GM23338 (cell line): ENCODE measurements around the gene C3orf85. TPM values are rescaled to one million over a fixed set of nuclear protein-coding genes. Genes with fewer than 3 reads are reported as not detected.

ENCODE experiments used
- ATAC-seq: fragments of 200-7000 bp; cut with Tn5 transposase; 3 replicates; pipeline ENCODE4 v1.9.1; 2020
- DNase-seq: peaks from one replicate; pipeline ENCODE4 v3.0.0-alpha.2; 2015; ENCODE audit warnings: low spot score
- H2AFZ ChIP-seq: fragments of 200-600 bp; sonication (generic); 2 replicates; pipeline ENCODE4 v1.8.0; 2016; ENCODE audit warnings: antibody characterized with exemption, mild to moderate bottlenecking, moderate library complexity
- H3F3A ChIP-seq: fragments of 200-600 bp; sonication (generic); replicated peaks from 2 replicates; pipeline ENCODE4 v1.8.0; 2017; ENCODE audit warnings: antibody characterized with exemption, mixed run types, low read depth
- H3K27ac ChIP-seq: fragments of 200-600 bp; sonication (generic); 2 replicates; pipeline ENCODE4 v1.6.1; 2016; ENCODE audit warnings: low read depth
- H3K27me3 ChIP-seq: fragments of 200-600 bp; sonication (generic); 2 replicates; pipeline ENCODE4 v1.8.0; 2016; ENCODE audit warnings: mild to moderate bottlenecking, mixed run types, moderate library complexity; ENCODE audit not compliant: insufficient read depth
- H3K36me3 ChIP-seq: fragments of 200-600 bp; sonication (generic); 2 replicates; pipeline ENCODE4 v1.8.0; 2016; ENCODE audit warnings: mild to moderate bottlenecking; ENCODE audit not compliant: insufficient read depth
- H3K4me1 ChIP-seq: fragments of 200-600 bp; sonication (generic); 2 replicates; pipeline ENCODE4 v1.8.0; 2016; ENCODE audit warnings: mild to moderate bottlenecking, moderate library complexity; ENCODE audit not compliant: insufficient read depth
- H3K4me2 ChIP-seq: fragments of 200-600 bp; sonication (generic); 2 replicates; pipeline ENCODE4 v1.7.1; 2017; ENCODE audit warnings: mixed run types
- H3K4me3 ChIP-seq: fragments of 200-600 bp; sonication (generic); 2 replicates; pipeline ENCODE4 v1.6.1; 2016; ENCODE audit warnings: mixed run types
- H3K79me2 ChIP-seq: fragments of 200-600 bp; sonication (generic); replicated peaks from 2 replicates; pipeline ENCODE4 v1.8.0; 2017; ENCODE audit warnings: mild to moderate bottlenecking; ENCODE audit not compliant: insufficient read depth
- H3K9me2 ChIP-seq: fragments of 200-600 bp; sonication (generic); 2 replicates; pipeline ENCODE4 v1.8.0; 2017; ENCODE audit not compliant: insufficient read depth
- H4K20me1 ChIP-seq: fragments of 200-600 bp; sonication (generic); replicated peaks from 2 replicates; pipeline ENCODE4 v1.8.0; 2017; ENCODE audit warnings: mild to moderate bottlenecking; ENCODE audit not compliant: insufficient read depth
- H3K27ac Mint-ChIP-seq: 2 replicates; pipeline ENCODE4 v1.8.0; 2020; ENCODE audit warnings: inconsistent platforms, mild to moderate bottlenecking, moderate library complexity, mixed read lengths
- H3K27me3 Mint-ChIP-seq: 3 replicates; pipeline ENCODE4 v1.8.0; 2022; ENCODE audit warnings: low read depth, mild to moderate bottlenecking, moderate library complexity, mixed read lengths, inconsistent platforms; ENCODE audit not compliant: insufficient read depth, poor library complexity
- H3K36me3 Mint-ChIP-seq: 3 replicates; pipeline ENCODE4 v1.8.0; 2021; ENCODE audit warnings: low read depth, mild to moderate bottlenecking, inconsistent platforms, moderate library complexity, mixed read lengths
- H3K4me1 Mint-ChIP-seq: 3 replicates; pipeline ENCODE4 v1.8.0; 2020; ENCODE audit warnings: mild to moderate bottlenecking, inconsistent platforms, mixed read lengths
- H3K4me3 Mint-ChIP-seq: 3 replicates; pipeline ENCODE4 v1.8.0; 2021; ENCODE audit warnings: moderate library complexity, mild to moderate bottlenecking, inconsistent platforms, mixed read lengths
- H3K9me3 Mint-ChIP-seq: 3 replicates; pipeline ENCODE4 v1.8.0; 2020; ENCODE audit warnings: moderate library complexity, mild to moderate bottlenecking, inconsistent platforms, mixed read lengths
- CREB1 ChIP-seq: fragments of 250-450 bp; sonication (Bioruptor Pico); IDR thresholded peaks from 2 replicates; pipeline ENCODE4 v1.5.0; 2020; ENCODE audit warnings: low read depth, mild to moderate bottlenecking, moderate library complexity
- CTCF ChIP-seq, 2 experiments: fragments of 200-600 bp in 1 of 2; sonication (generic) in 1 of 2; conservative IDR thresholded peaks; 2 replicates each; pipeline versions ENCODE4 v1.5.1 to v1.6.1; 2016 to 2017; ENCODE audit warnings: antibody characterized with exemption in 2 of 2, low read depth in 2 of 2, mild to moderate bottlenecking in 2 of 2, moderate library complexity in 1 of 2
- ETS1 ChIP-seq: IDR thresholded peaks from 2 replicates; pipeline ENCODE4 v1.6.1; 2016; ENCODE audit warnings: antibody characterized with exemption
- EZH2 ChIP-seq: fragments of 200-600 bp; sonication (generic); IDR thresholded peaks from one replicate; pipeline ENCODE4 v1.8.0; 2017; ENCODE audit warnings: antibody characterized with exemption, mild to moderate bottlenecking, low read depth; ENCODE audit not compliant: unreplicated experiment
- EZH2phosphoT487 ChIP-seq: fragments of 200-600 bp; sonication (generic); IDR thresholded peaks from one replicate; pipeline ENCODE4 v1.8.1; 2018; ENCODE audit warnings: antibody characterized with exemption; ENCODE audit not compliant: unreplicated experiment
- JUNB ChIP-seq: IDR thresholded peaks from one replicate; pipeline ENCODE4 v1.6.1; 2016; ENCODE audit warnings: antibody characterized with exemption; ENCODE audit not compliant: unreplicated experiment
- NANOG ChIP-seq: IDR thresholded peaks from 2 replicates; pipeline ENCODE4 v1.6.1; 2016; ENCODE audit warnings: antibody characterized with exemption, borderline replicate concordance
- POLR2AphosphoS5 ChIP-seq: IDR thresholded peaks from 2 replicates; pipeline ENCODE4 v1.6.1; 2016; ENCODE audit warnings: antibody characterized with exemption, low read depth
- REST ChIP-seq: IDR thresholded peaks from one replicate; pipeline ENCODE4 v1.6.1; 2018; ENCODE audit warnings: antibody characterized with exemption; ENCODE audit not compliant: unreplicated experiment
- STAT1 ChIP-seq: IDR thresholded peaks from one replicate; pipeline ENCODE4 v1.6.1; 2016; ENCODE audit warnings: antibody characterized with exemption; ENCODE audit not compliant: unreplicated experiment
- ZNF114 ChIP-seq: fragments of 250-450 bp; sonication (Bioruptor Pico); IDR thresholded peaks from 2 replicates; pipeline ENCODE4 v1.5.0; 2020; ENCODE audit warnings: mild to moderate bottlenecking, moderate library complexity
- ZNF331 ChIP-seq: fragments of 250-450 bp; sonication (Bioruptor Pico); IDR thresholded peaks from 2 replicates; pipeline ENCODE4 v1.5.0; 2020; ENCODE audit warnings: low read depth, mild to moderate bottlenecking, moderate library complexity
- ZNF462 ChIP-seq: fragments of 250-450 bp; sonication (Bioruptor Pico); IDR thresholded peaks from 2 replicates; pipeline ENCODE4 v1.5.0; 2020; ENCODE audit warnings: mild to moderate bottlenecking, moderate library complexity
- polyA plus RNA-seq: library from polyadenylated mRNA; unstranded; fragments of >200 nt; fragmentation: Nextera tagmentation; extraction: Ambion mirVana; gene quantifications from 2 replicates; pipeline ENCODE4 v1.2.1, GENCODE V29; 2016
- total RNA-seq: library from RNA; depleted of rRNA; stranded (reverse); fragments of >200 nt; shearing (Covaris generic); gene quantifications from 2 replicates; pipeline ENCODE4 v1.2.3, GENCODE V29; 2014

The C3orf85 gene
- total and polyA plus RNA-seq, 2 experiments from 2014 or later: not detected

- H3K4me1 ChIP-seq: no peaks in the 10 kb centered on the region
- Mint-ChIP-seq H3K4me3 (no peak overlapping the region), H3K27ac (no peak overlapping the region), H3K36me3 (peaks cover 8% of the 10 kb centered on the region), H3K4me1 (no peaks in the 10 kb centered on the region; the same call in 2 of the 3 replicates), H3K27me3 (no peaks in the 10 kb centered on the region), H3K9me3 (peaks cover 16% of the 10 kb centered on the region)
- DNase-seq: no peak
- no peak overlapping the region for H3K4me3 ChIP-seq
- no peaks in the 10 kb centered on the region for H4K20me1 ChIP-seq
- TF ChIP-seq REST: no peak
- no peak for TF ChIP-seq EZH2
- TF ChIP-seq CREB1 (CRISPR knock-in tag): no peak
- TF ChIP-seq STAT1: no peak
- no peak for TF ChIP-seq ZNF462
- TF ChIP-seq NANOG: no peak
- no peak for TF ChIP-seq JUNB
- TF ChIP-seq CTCF (conservative IDR thresholded peaks at IDR 0.05; ENCODE audit: low read depth in 2 of 2): no peak
- no peak for TF ChIP-seq POLR2AphosphoS5
- no peak for TF ChIP-seq ZNF114
- TF ChIP-seq ETS1: no peak
- TF ChIP-seq EZH2phosphoT487: no peak
- TF ChIP-seq ZNF331 (CRISPR knock-in tag): no peak
- H3K36me3 ChIP-seq: peaks cover 6% of the 10 kb centered on the region; the same call in 1 of the 2 replicates
- H3K79me2 ChIP-seq: no peaks in the 10 kb centered on the region
- no peaks in the 10 kb centered on the region for H3F3A ChIP-seq
- H2AFZ ChIP-seq: no peak overlapping the region
- no peaks in the 10 kb centered on the region for H3K27me3 ChIP-seq
- H3K27ac ChIP-seq: no peak overlapping the region
- H3K9me2 ChIP-seq: peaks cover 5% of the 10 kb centered on the region; the same call in 1 of the 2 replicates
- no peak for ATAC-seq
- no peak overlapping the region for H3K4me2 ChIP-seq
These were observed 9.0 kb upstream of the C3orf85 start for GRCh38 chr3:109127553-109127952.
